ENCODE data around the gene IPO9.

Gene IPO9

DNA sequence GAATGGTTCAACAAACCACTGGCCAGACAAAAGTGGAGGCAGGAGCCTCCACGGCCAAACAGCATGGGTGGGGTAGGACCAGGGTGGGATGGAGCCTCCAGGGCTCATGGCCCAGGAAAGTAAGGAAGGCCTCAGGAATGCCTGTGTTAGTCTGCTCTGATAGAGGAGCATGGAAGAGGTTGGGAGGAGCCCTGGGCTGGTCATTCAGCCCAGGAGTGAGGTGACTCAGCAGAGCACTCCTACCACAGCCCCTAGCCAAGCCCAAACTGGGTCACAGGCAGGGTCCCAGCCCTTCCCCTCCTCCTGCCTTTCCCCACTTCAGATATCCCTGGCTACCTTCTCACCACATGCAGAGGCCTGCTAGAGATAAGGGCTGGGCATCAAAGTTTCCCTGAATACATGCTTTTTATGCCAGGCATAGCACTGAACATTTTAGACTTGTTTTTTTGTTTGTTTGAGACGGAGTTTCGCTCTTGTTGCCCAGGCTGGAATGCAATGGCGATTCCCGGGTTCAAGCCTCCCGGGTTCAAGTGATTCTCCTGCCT lies 56.6 kb downstream of the IPO9 start:
- DNase-seq (ENCODE audit: low read depth): peak; percentile 63
- no peak overlapping the region for H3K4me3 ChIP-seq (ENCODE audit: low read length)
- TF ChIP-seq, protein P1, sequence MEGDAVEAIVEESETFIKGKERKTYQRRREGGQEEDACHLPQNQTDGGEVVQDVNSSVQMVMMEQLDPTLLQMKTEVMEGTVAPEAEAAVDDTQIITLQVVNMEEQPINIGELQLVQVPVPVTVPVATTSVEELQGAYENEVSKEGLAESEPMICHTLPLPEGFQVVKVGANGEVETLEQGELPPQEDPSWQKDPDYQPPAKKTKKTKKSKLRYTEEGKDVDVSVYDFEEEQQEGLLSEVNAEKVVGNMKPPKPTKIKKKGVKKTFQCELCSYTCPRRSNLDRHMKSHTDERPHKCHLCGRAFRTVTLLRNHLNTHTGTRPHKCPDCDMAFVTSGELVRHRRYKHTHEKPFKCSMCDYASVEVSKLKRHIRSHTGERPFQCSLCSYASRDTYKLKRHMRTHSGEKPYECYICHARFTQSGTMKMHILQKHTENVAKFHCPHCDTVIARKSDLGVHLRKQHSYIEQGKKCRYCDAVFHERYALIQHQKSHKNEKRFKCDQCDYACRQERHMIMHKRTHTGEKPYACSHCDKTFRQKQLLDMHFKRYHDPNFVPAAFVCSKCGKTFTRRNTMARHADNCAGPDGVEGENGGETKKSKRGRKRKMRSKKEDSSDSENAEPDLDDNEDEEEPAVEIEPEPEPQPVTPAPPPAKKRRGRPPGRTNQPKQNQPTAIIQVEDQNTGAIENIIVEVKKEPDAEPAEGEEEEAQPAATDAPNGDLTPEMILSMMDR (IDR thresholded peaks at IDR 0.05; ENCODE audit: insufficient read depth, low read depth, low read length, missing control alignments): no peak

DNA sequence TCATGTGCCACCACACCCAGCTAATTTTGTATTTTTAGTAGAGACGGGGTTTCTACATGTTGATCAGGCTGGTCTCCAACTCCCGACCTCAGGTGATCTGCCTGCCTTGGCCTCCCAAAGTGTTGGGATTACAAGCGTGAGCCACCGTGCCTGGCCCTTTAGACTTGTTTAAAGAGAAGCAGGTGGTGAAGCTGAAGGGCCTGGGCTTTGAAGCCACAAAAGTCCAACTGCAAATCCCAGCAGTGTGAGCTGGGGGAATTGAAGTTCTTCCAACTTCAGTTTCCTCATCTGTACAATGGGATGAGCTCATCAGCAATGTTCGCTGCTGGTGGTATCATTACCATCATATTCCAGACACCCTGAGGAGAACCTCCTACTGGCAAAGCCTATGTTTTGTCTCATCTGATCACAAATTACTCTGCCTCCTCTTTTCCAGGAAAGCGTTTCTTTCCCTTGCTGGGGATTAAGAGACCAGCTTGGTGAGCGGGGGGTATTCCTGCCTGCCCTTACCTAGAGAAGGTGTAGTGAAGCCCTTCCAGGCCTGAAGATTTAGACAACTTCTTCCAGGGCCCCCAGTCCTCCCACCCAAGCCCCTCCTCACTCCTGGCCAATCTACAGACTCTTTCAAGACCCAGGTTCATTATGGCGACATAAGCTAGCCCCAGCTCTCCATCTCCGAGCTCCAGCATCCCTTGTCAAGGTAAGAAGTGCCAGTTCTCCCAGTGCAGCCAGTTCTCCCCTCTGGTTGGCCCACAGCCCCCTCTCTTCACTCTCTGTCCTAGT lies 57.3 kb downstream of the IPO9 start:
- TF ChIP-seq, protein P1 (IDR thresholded peaks at IDR 0.05; ENCODE audit: insufficient read depth, low read depth, low read length, missing control alignments): no peak
- DNase-seq (ENCODE audit: low read depth): no peak
- no peak overlapping the region for H3K4me3 ChIP-seq (ENCODE audit: low read length)

DNA sequence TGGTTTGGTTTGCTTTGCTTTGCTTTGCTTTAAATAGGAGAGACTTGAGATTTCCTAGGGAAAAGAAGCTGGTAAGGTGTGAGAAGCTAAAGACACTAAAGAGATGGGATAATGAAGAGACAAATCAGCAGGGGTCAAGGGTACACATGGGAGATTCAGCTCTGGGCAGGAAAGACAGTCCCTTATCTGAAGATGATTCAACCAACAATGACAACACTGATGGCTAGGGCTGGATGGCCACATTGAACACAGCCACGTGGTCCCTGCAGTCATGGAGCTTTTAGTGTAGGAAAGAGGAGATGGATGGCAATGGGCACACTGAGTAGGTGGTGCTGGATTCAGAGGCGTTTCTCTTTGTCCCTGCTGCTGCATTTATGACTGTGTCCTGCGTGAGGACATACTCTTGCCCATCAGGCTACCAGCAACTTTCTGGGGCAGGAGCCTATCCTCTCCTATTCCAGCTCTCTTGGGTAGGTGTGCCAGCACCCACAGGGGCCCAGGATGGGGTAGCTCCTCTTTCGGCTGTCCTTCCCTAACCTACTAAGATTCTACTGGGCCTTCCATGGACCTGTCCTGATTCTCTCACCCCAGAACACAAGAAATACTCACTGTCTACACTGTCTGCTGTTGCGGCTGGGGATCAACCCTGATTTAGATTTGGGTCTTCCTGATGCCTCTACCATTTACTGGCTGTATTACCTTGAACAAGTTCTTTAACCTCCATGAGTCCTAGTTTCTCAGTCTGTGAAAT lies 58.3 kb downstream of the IPO9 start:
- TF ChIP-seq, protein P1 (IDR thresholded peaks at IDR 0.05; ENCODE audit: insufficient read depth, low read depth, low read length, missing control alignments): no peak
- no peak overlapping the region for H3K4me3 ChIP-seq (ENCODE audit: low read length)
- no peak for DNase-seq (ENCODE audit: low read depth)

DNA sequence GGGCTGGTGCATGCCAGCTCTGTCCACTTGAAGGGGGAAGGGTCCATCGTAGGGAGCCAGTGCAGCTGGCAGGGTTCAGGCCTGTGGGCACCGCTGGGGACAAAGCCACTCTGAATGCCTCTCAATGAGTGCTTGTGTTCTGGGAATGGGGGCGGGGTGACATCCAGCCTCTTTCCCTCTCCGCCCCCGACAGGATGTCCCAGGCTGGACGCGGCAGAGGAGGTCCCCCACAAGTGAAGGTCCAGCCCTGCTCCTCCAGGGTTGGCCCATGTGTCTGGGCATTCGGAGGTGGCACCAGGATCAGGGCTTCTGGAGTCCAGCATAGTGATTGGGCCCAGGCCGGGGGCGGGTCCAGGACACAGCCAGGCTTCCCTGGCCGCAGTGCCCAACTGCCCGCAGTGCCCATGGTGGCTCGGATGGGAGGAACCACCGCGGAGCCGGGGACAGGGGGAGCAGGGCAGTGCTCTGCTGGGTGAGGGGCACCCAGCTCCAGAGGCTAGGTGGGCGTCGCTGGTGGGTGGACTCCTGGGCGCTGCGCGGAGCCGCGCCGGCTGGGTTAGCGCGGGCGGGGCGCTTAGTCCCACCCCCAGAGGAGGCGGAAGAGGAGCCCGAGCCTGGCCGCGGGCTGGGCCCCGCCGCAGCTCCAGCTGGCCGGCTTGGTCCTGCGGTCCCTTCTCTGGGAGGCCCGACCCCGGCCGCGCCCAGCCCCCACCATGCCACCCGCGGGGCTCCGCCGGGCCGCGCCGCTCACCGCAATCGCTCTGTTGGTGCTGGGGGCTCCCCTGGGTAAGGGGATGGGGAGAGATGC lies 59.5 kb downstream of the IPO9 start, which contains the start of gene SHISA4:
Gene SHISA4, plus strand, starts transcription at position 617 of the 808 bp plus-strand sequence. Its CDS starts 97 bp downstream, at position 714.
- TF ChIP-seq, protein P1 (IDR thresholded peaks at IDR 0.05; ENCODE audit: insufficient read depth, low read depth, low read length, missing control alignments): no peak
- peak within 1 kb of the TSS; percentile 52 for H3K4me3 ChIP-seq (ENCODE audit: low read length)
- peak; percentile 41 for DNase-seq (ENCODE audit: low read depth)

DNA sequence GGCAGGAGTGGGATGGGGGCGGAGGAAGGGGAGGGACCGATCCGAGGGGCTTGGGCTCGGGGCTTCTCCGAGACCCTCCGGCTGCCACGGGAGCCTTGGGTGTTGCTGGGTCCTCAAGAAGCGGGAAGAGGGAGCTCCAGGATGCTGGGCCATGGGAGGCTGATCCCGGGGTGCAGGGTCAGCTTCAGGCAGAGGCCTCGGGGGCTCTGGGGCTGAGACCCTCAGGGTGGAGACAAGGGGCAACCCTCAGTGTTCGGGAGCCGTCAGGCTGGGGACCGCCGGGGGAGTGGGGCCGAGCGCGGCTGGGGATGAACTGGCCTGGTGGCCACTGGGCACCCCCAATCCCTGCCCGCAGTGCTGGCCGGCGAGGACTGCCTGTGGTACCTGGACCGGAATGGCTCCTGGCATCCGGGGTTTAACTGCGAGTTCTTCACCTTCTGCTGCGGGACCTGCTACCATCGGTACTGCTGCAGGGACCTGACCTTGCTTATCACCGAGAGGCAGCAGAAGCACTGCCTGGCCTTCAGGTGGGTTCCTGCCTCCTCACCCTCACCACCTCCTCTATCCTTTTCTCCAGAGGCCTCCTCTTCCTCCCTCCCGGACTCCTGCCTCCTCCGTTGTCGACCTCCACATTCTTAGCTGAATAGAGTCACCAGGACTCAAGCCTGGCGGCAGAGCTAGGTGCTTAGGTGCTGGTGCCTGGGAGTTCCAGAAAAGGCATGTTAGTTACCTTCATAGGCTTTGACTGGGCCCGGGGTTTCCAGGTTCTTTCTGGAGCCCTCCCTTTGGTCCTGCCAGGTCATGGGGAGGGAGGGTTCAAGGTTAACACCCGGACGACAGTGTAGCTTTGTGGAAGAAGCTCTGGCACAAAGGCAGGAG lies 60.4 kb downstream of the IPO9 start:
- TF ChIP-seq, protein P1 (IDR thresholded peaks at IDR 0.05; ENCODE audit: insufficient read depth, low read depth, low read length, missing control alignments): no peak
- peak overlapping the region; percentile 52 for H3K4me3 ChIP-seq (ENCODE audit: low read length)
- no peak for DNase-seq (ENCODE audit: low read depth)

DNA sequence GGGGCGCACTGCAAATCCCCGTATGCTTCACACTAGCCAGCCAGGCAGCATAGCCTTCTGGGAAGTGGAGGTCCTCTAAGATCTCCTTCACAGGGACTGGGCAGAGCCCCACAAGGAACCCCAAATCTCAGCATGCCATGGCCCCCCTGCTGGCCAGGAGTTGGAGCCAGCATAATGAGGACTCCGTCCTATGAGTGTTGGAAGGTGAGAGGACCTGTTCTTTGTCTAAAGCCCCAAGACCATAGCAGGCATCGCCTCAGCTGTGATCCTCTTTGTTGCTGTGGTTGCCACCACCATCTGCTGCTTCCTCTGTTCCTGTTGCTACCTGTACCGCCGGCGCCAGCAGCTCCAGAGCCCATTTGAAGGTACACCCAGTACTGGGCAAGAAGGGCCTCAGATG lies 61.3 kb downstream of the IPO9 start:
- DNase-seq (ENCODE audit: low read depth): no peak
- H3K4me3 ChIP-seq (ENCODE audit: low read length): no peak overlapping the region
- TF ChIP-seq, protein P1 (IDR thresholded peaks at IDR 0.05; ENCODE audit: insufficient read depth, low read depth, low read length, missing control alignments): no peak
